GM12878 (cell line): Measurements from ENCODE around the gene ECHDC1. TPM values are rescaled to one million over a fixed set of nuclear protein-coding genes. Genes with fewer than 3 reads are reported as not detected.
"Not testable (repeated sequence)": the region's sequence is repeated elsewhere in the genome, so short reads cannot be mapped to it uniquely, and the experiment has no call there.

Experiments
- ATAC-seq: fragments of 200-7000 bp; cut with Tn5 transposase; 3 replicates; pipeline ENCODE4 v1.9.1; 2020; ENCODE audit warnings: mild to moderate bottlenecking, moderate library complexity
- BruUV-seq: library from RNA; stranded (reverse); fragments of 400-500 nt; replicated peaks from 2 replicates; lab custom pipeline; 2021; lab: Mats Ljungman, UMichigan
- CTCF ChIA-PET: fragments of 300-600 bp; sonication (Branson Sonifier 250); formaldehyde crosslinking; extraction: SDS; loops from one replicate; lab custom pipeline; 2021; ENCODE audit warnings: inconsistent platforms; lab: Yijun Ruan, JAX
- POLR2A ChIA-PET: fragments of 350-600 bp; formaldehyde crosslinking; extraction: SDS; loops from one replicate; lab custom pipeline; 2021; ENCODE audit warnings: inconsistent platforms; lab: Charles Lee
- RAD21 ChIA-PET: fragments of 300-600 bp; sonication (Branson Sonifier 250); formaldehyde crosslinking; loops from one replicate; lab custom pipeline; 2023; ENCODE audit warnings: antibody characterized with exemption; ENCODE audit not compliant: unreplicated experiment; lab: Charles Lee
- SMC1A ChIA-PET: fragments of 300-600 bp; sonication (Branson Sonifier 250); formaldehyde crosslinking; loops from one replicate; lab custom pipeline; 2023; ENCODE audit not compliant: unreplicated experiment, uncharacterized antibody; lab: Charles Lee
- DNase-seq: peaks from one replicate; pipeline ENCODE4 v3.0.0-alpha.2; 2011; ENCODE audit warnings: low read depth, low spot score
- FAIRE-seq: peaks from 3 replicates; lab custom pipeline; 2011; peaks lifted over from hg19 to GRCh38; lab: Jason Lieb, UNC
- H2AFZ ChIP-seq: 2 replicates; pipeline ENCODE4 v1.6.0; 2011; ENCODE audit warnings: low read depth, low read length, control low read depth; ENCODE audit not compliant: control insufficient read depth
- H3K27ac ChIP-seq: 2 replicates; pipeline ENCODE4 v1.5.1; 2011; ENCODE audit warnings: control low read depth; ENCODE audit not compliant: control insufficient read depth, insufficient read depth
- H3K27me3 ChIP-seq, 2 experiments: replicated peaks in 1 of 2; 2 replicates each; pipeline versions ENCODE4 v1.6.0 to v1.6.1; 2011; ENCODE audit warnings: low read length in 1 of 2; ENCODE audit not compliant: control insufficient read depth in 2 of 2, insufficient read depth in 2 of 2
- H3K36me3 ChIP-seq, 2 experiments: 2 replicates each; pipeline ENCODE4 v1.5.1; 2011; ENCODE audit warnings: low read length in 1 of 2; ENCODE audit not compliant: control insufficient read depth in 2 of 2, insufficient read depth in 2 of 2
- H3K4me1 ChIP-seq: 2 replicates; pipeline ENCODE4 v1.6.1; 2011; ENCODE audit warnings: mild to moderate bottlenecking, low read length, moderate library complexity, mixed read lengths; ENCODE audit not compliant: control insufficient read depth, insufficient read depth
- H3K4me2 ChIP-seq: 2 replicates; pipeline ENCODE4 v1.6.0; 2011; ENCODE audit warnings: control low read depth; ENCODE audit not compliant: control insufficient read depth, insufficient read depth
- H3K4me3 ChIP-seq: fragments of 200-600 bp; sonication (generic); 2 replicates; pipeline ENCODE4 v1.5.1; 2016
- H3K79me2 ChIP-seq: 2 replicates; pipeline ENCODE4 v1.6.0; 2011; ENCODE audit warnings: low read length; ENCODE audit not compliant: control insufficient read depth, insufficient read depth
- H3K9ac ChIP-seq: 2 replicates; pipeline ENCODE4 v1.8.0; 2011; ENCODE audit warnings: low read length, control low read depth, mixed read lengths; ENCODE audit not compliant: control insufficient read depth, insufficient read depth
- H3K9me3 ChIP-seq: replicated peaks from 3 replicates; pipeline ENCODE4 v1.5.1; 2011; ENCODE audit warnings: mild to moderate bottlenecking, low read length; ENCODE audit not compliant: control insufficient read depth, insufficient read depth
- H4K20me1 ChIP-seq: 2 replicates; pipeline ENCODE4 v1.6.0; 2011; ENCODE audit not compliant: control insufficient read depth, insufficient read depth
- CREB1 ChIP-seq: IDR thresholded peaks from 2 replicates; pipeline ENCODE4 v1.6.1; 2012; ENCODE audit warnings: low read depth, mild to moderate bottlenecking, inconsistent platforms
- KLF5 ChIP-seq: fragments of 450-650 bp; IDR thresholded peaks from 2 replicates; pipeline ENCODE4 v1.6.1; 2014; ENCODE audit warnings: mild to moderate bottlenecking; ENCODE audit not compliant: partially characterized antibody
- MYC ChIP-seq: IDR thresholded peaks from 2 replicates; pipeline ENCODE4 v1.6.1; 2011; ENCODE audit warnings: mild to moderate bottlenecking, low read length, moderate library complexity, inconsistent platforms; ENCODE audit not compliant: insufficient read depth, insufficient replicate concordance, insufficient read length, severe bottlenecking
- NRF1 ChIP-seq: conservative IDR thresholded peaks from 2 replicates; pipeline ENCODE4 v1.6.1; 2011; ENCODE audit warnings: mild to moderate bottlenecking, low read depth, low read length, improper control_type of control experiment
- PAX5 ChIP-seq: IDR thresholded peaks from 2 replicates; pipeline ENCODE4 v1.6.1; 2011; ENCODE audit warnings: low read depth, low read length, borderline replicate concordance
- PAX8 ChIP-seq: fragments of 450-650 bp; IDR thresholded peaks from 2 replicates; pipeline ENCODE4 v1.6.1; 2017; ENCODE audit warnings: mild to moderate bottlenecking, moderate library complexity
- SUPT20H ChIP-seq: IDR thresholded peaks from 2 replicates; pipeline ENCODE4 v1.6.1; 2011; ENCODE audit warnings: low read depth, mild to moderate bottlenecking, low read length, moderate library complexity, borderline replicate concordance; ENCODE audit not compliant: control insufficient read depth
- WRNIP1 ChIP-seq: IDR thresholded peaks from 2 replicates; pipeline ENCODE4 v1.6.1; 2011; ENCODE audit warnings: low read depth, low read length, improper control_type of control experiment, borderline replicate concordance
- ZBED1 ChIP-seq: IDR thresholded peaks from 2 replicates; pipeline ENCODE4 v1.6.1; 2016; ENCODE audit warnings: borderline replicate concordance
- WGBS: methylation state at CpG from one replicate; pipeline ENCODE4 v1.1.6; 2016; ENCODE audit warnings: low lambda C conversion rate; ENCODE audit not compliant: insufficient replicate concordance, insufficient coverage; ENCODE audit errors: missing lambda C conversion rate; 5-methylcytosine and 5-hydroxymethylcytosine counted together
- in situ Hi-C: fragments of 300-500 bp; cut with MboI; formaldehyde crosslinking; loops from 9 replicates; pipeline ENCODE4 v1.14.3; 2018; ENCODE audit warnings: mixed read lengths
- intact Hi-C: fragments of 100-400 bp; cut with micrococcal nuclease; formaldehyde crosslinking; loops from one replicate; pipeline ENCODE4 v1.14.2; 2022; ENCODE audit not compliant: unreplicated experiment
- polyA plus RNA-seq, 11 experiments: library from polyadenylated mRNA; depleted of rRNA in 4 of 11; unstranded in 6 of 11; stranded (reverse) in 5 of 11; fragments of >200 nt; fragmentation: Nextera tagmentation in 4 of 11; fragmentation: Illumina TruSeq in 1 of 11; extraction: Ambion mirVana in 4 of 11; extraction: Trizol in 1 of 11; gene quantifications; 1 replicate in 1 of 11; 2 replicates in 10 of 11; pipeline versions ENCODE4 v1.2.1 to v1.2.3, GENCODE V29; 2011 to 2016; ENCODE audit warnings: inconsistent platforms in 2 of 11, missing spikeins in 2 of 11, low read depth in 1 of 11
- total RNA-seq, 4 experiments: library from RNA; depleted of rRNA in 3 of 4; stranded (reverse); fragments of >200 nt in 3 of 4; fragmentation: Illumina TruSeq in 1 of 4; extraction: Trizol in 1 of 4; gene quantifications; 2 replicates each; pipeline versions ENCODE4 v1.2.1 to v1.2.3, GENCODE V29; 2013 to 2021
- TF ChIP-seq, protein P1 (sequence below): IDR thresholded peaks from 2 replicates; pipeline ENCODE4 v1.6.1; 2012; ENCODE audit warnings: low read length, inconsistent platforms
- TF ChIP-seq, protein P2 (sequence below): fragments of 450-650 bp; IDR thresholded peaks from 2 replicates; pipeline ENCODE4 v1.6.1; 2017; ENCODE audit warnings: borderline replicate concordance
- TF ChIP-seq, protein P3 (sequence below): IDR thresholded peaks from 2 replicates; pipeline ENCODE4 v1.6.1; 2012; ENCODE audit warnings: low read depth, low read length, improper control_type of control experiment

The ECHDC1 gene
- total and polyA plus RNA-seq, 10 of the 15 experiments (the other 5 are each of a cell fraction or from before 2014, with no cell fraction given): 46.2 to 111 (median 70.7) TPM

DNA sequence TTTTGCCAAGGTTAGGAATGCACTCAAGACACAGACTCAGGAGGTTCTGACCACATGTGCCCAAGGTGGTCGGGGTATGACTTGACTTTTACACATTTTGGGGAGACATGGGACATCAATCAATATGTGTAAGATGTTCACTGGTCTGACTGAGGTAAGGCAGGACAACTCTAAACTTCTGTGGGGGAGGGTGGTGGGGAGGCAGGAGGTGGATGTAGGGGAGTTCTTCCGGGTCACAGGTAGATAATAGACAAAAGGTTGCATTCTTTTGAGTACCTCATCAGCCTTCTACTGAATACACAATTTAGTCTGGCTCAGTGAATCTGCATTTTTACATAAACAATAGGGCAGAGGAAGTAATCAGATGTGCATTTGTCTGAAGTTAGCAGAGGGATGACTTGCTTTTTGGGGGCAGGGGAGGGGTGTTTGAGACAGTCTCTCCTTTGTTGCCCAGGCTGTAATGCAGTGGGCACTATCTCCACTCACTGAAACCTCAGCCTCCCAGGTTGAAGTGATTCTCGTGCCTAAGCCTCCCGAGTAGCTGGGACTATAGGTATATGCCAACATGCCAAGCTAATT lies 10.9 kb downstream of the ECHDC1 start:
- POLR2A ChIA-PET: interaction anchor here (0.7 to 2.5 kb wide), 3 partner anchors 9 to 41 kb away, joined by 3 to 12 read pairs (median 3); no protein-coding TSS in a partner anchor

DNA sequence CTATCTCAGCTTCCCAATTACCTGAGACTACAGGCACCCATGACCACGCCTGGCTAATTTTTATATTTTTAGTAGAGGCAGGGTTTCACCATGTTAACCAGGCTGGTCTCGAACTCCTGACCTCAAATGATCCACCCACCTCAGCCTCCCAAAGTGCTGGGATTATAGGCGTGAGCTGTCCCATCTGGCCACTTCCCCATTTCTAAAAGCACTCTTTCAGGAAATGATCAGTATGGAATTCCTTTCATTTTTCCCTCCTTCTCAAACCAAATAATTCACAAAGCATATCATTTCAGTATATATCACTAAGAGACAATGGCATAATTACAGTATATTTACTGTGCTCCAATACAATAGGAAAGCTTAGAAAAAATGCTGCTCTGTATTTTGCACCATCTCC lies 12.2 kb downstream of the ECHDC1 start:
- SMC1A ChIA-PET: interaction anchor here (1.3 to 1.6 kb wide), 2 partner anchors 12 to 89 kb away, joined by 6 to 7 read pairs; no protein-coding TSS in a partner anchor
- POLR2A ChIA-PET: interaction anchor here (0.6 to 1.2 kb wide), 3 partner anchors 10 to 26 kb away, joined by 3 to 5 read pairs (median 3); no protein-coding TSS in a partner anchor
- ATAC-seq, H3K4me2 ChIP-seq, H3K27me3 ChIP-seq, intact Hi-C loops, RAD21 ChIA-PET, DNase-seq, H3K4me3 ChIP-seq, in situ Hi-C loops, H4K20me1 ChIP-seq, H2AFZ ChIP-seq, H3K27ac ChIP-seq, H3K9ac ChIP-seq, H3K36me3 ChIP-seq, FAIRE-seq, H3K9me3 ChIP-seq, BruUV-seq: not testable (repeated sequence)
- WGBS: 97% methylated on average over 3 of the region's 3 CpGs
- CTCF ChIA-PET: interaction anchor here (0.8 to 2.7 kb wide), 3 partner anchors 8 to 29 kb away, joined by 3 to 14 read pairs (median 6); no protein-coding TSS in a partner anchor
- peaks cover 21% of the 10 kb centered on the region for H3K79me2 ChIP-seq
- peaks cover 11% of the 10 kb centered on the region; the same call in 1 of the 2 replicates for H3K4me1 ChIP-seq

More for the DNA sequence above, 10.9 kb downstream of the ECHDC1 start:
- Histone ChIP-seq H3K4me3 (no peak overlapping the region), H3K4me1 (peaks cover 11% of the 10 kb centered on the region; the same call in 1 of the 2 replicates), H4K20me1 (no peaks in the 10 kb centered on the region), H3K27me3 (no peaks in the 10 kb centered on the region), H3K9ac (no peak overlapping the region), H2AFZ (no peak overlapping the region), H3K4me2 (no peak overlapping the region), H3K9me3 (no peaks in the 10 kb centered on the region; the same call in 2 of the 3 replicates), H3K79me2 (peaks cover 32% of the 10 kb centered on the region), H3K27ac (no peak overlapping the region), H3K36me3 (peaks cover 0 to 3% of the 10 kb centered on the region in 2 experiments; a peak in 1 of 4 replicates)
- RAD21 ChIA-PET: interaction anchor here (1.1 to 1.6 kb wide), 2 partner anchors 10 to 66 kb away, joined by 3 to 6 read pairs; partner anchors contain the start of gene RNF146
- in situ Hi-C loops (no loop called here), intact Hi-C loops (no loop called here)
- DNase-seq: no peak
- SMC1A ChIA-PET: interaction anchor here (1.0 to 1.6 kb wide), 4 partner anchors 9 to 88 kb away, joined by 4 to 6 read pairs (median 5); no protein-coding TSS in a partner anchor
- 71% methylated on average over 4 of the region's 4 CpGs for WGBS
- FAIRE-seq: no peak
- TF ChIP-seq MYC (no peak), SUPT20H (no peak), PAX5 (no peak), KLF5 (no peak), CREB1 (no peak), ZBED1 (no peak), NRF1 (no peak), WRNIP1 (no peak), PAX8 (no peak)
- TF ChIP-seq, protein P1, sequence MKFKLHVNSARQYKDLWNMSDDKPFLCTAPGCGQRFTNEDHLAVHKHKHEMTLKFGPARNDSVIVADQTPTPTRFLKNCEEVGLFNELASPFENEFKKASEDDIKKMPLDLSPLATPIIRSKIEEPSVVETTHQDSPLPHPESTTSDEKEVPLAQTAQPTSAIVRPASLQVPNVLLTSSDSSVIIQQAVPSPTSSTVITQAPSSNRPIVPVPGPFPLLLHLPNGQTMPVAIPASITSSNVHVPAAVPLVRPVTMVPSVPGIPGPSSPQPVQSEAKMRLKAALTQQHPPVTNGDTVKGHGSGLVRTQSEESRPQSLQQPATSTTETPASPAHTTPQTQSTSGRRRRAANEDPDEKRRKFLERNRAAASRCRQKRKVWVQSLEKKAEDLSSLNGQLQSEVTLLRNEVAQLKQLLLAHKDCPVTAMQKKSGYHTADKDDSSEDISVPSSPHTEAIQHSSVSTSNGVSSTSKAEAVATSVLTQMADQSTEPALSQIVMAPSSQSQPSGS: no peak
- TF ChIP-seq, protein P2, sequence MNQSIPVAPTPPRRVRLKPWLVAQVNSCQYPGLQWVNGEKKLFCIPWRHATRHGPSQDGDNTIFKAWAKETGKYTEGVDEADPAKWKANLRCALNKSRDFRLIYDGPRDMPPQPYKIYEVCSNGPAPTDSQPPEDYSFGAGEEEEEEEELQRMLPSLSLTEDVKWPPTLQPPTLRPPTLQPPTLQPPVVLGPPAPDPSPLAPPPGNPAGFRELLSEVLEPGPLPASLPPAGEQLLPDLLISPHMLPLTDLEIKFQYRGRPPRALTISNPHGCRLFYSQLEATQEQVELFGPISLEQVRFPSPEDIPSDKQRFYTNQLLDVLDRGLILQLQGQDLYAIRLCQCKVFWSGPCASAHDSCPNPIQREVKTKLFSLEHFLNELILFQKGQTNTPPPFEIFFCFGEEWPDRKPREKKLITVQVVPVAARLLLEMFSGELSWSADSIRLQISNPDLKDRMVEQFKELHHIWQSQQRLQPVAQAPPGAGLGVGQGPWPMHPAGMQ: no peak
- TF ChIP-seq, protein P3, sequence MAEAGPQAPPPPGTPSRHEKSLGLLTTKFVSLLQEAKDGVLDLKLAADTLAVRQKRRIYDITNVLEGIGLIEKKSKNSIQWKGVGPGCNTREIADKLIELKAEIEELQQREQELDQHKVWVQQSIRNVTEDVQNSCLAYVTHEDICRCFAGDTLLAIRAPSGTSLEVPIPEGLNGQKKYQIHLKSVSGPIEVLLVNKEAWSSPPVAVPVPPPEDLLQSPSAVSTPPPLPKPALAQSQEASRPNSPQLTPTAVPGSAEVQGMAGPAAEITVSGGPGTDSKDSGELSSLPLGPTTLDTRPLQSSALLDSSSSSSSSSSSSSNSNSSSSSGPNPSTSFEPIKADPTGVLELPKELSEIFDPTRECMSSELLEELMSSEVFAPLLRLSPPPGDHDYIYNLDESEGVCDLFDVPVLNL: no peak
- ATAC-seq: peak; percentile 40
- no TSS peak for BruUV-seq
- CTCF ChIA-PET: interaction anchor here (1.1 to 2.7 kb wide), 3 partner anchors 9 to 29 kb away, joined by 3 to 14 read pairs (median 3); no protein-coding TSS in a partner anchor
